Type B pancreatic cell (in vitro differentiated cells): ENCODE results near the gene STARD7. TPM values are rescaled to one million over a fixed set of nuclear protein-coding genes. Genes with fewer than 3 reads are reported as not detected.

Experiments used
- DNase-seq: peaks from one replicate; pipeline ENCODE4 v3.0.0; 2021; ENCODE audit warnings: mixed read lengths; ENCODE audit not compliant: unreplicated experiment; ENCODE audit errors: extremely low spot score
- H3K27ac Mint-ChIP-seq: 2 replicates; pipeline ENCODE4 v1.8.0; 2021; ENCODE audit warnings: mild to moderate bottlenecking, mixed read lengths
- H3K27me3 Mint-ChIP-seq: 2 replicates; pipeline ENCODE4 v1.8.0; 2021; ENCODE audit warnings: mixed read lengths
- H3K36me3 Mint-ChIP-seq: 2 replicates; pipeline ENCODE4 v1.8.0; 2021; ENCODE audit warnings: mixed read lengths
- H3K4me1 Mint-ChIP-seq: one replicate; pipeline ENCODE4 v1.8.0; 2021; ENCODE audit warnings: mixed read lengths; ENCODE audit not compliant: unreplicated experiment
- H3K4me3 Mint-ChIP-seq: 2 replicates; pipeline ENCODE4 v1.8.0; 2021; ENCODE audit warnings: mild to moderate bottlenecking, mixed read lengths
- H3K9me3 Mint-ChIP-seq: 2 replicates; pipeline ENCODE4 v1.8.0; 2021; ENCODE audit warnings: mixed read lengths
- CTCF ChIP-seq: fragments of 200-600 bp; sonication (generic); conservative IDR thresholded peaks from 2 replicates; pipeline ENCODE4 v1.5.0; 2021; ENCODE audit warnings: antibody characterized with exemption, mild to moderate bottlenecking
- total RNA-seq: library from RNA; stranded (reverse); gene quantifications from 2 replicates; pipeline ENCODE4 v1.2.1, GENCODE V29; 2021; ENCODE audit warnings: low replicate concordance

STARD7 gene
- total RNA-seq, 1 donor from 2014 or later: 146 TPM

- Mint-ChIP-seq H3K27me3 (peaks cover 14% of the 10 kb centered on the region), H3K9me3 (no peaks in the 10 kb centered on the region), H3K4me3 (no peak overlapping the region), H3K27ac (no peak overlapping the region), H3K4me1 (peaks cover 17% of the 10 kb centered on the region), H3K36me3 (no peaks in the 10 kb centered on the region)
- TF ChIP-seq CTCF: no peak
- DNase-seq: no peak
Measured at GRCh38 chr2:96150791-96151594, 57.6 kb downstream of the STARD7 start.

- TF ChIP-seq CTCF: no peak
Measured at GRCh38 chr2:96150007-96150640, 58.5 kb downstream of the STARD7 start.

GRCh38 chr2:96148410-96149217 lies 60.0 kb downstream of the STARD7 start:
- H3K9me3 Mint-ChIP-seq: no peaks in the 10 kb centered on the region
- no peak for TF ChIP-seq CTCF
- DNase-seq: no peak
- H3K36me3 Mint-ChIP-seq: no peaks in the 10 kb centered on the region
- peaks cover 19% of the 10 kb centered on the region for H3K27me3 Mint-ChIP-seq
- H3K27ac Mint-ChIP-seq: peak overlapping the region; percentile 32
- H3K4me1 Mint-ChIP-seq: peaks cover 17% of the 10 kb centered on the region
- H3K4me3 Mint-ChIP-seq: peak overlapping the region; percentile 51

More at GRCh38 chr2:96150007-96150640, 58.5 kb downstream of the STARD7 start:
- Mint-ChIP-seq H3K27me3 (peaks cover 14% of the 10 kb centered on the region), H3K36me3 (no peaks in the 10 kb centered on the region), H3K4me3 (no peak overlapping the region), H3K9me3 (no peaks in the 10 kb centered on the region), H3K4me1 (peaks cover 17% of the 10 kb centered on the region), H3K27ac (no peak overlapping the region)
- no peak for DNase-seq

GRCh38 chr2:96147593-96148201 lies 60.9 kb downstream of the STARD7 start:
- Mint-ChIP-seq H3K4me3 (no peak overlapping the region), H3K27me3 (peaks cover 19% of the 10 kb centered on the region), H3K27ac (peak overlapping the region; percentile 32), H3K36me3 (no peaks in the 10 kb centered on the region), H3K9me3 (no peaks in the 10 kb centered on the region), H3K4me1 (peaks cover 17% of the 10 kb centered on the region)
- DNase-seq: no peak
- no peak for TF ChIP-seq CTCF

- no peak for DNase-seq
- Mint-ChIP-seq H3K36me3 (no peaks in the 10 kb centered on the region), H3K27me3 (peaks cover 20% of the 10 kb centered on the region), H3K4me3 (peak overlapping the region; percentile 36), H3K9me3 (no peaks in the 10 kb centered on the region), H3K27ac (peak overlapping the region; percentile 55), H3K4me1 (peaks cover 14% of the 10 kb centered on the region)
- TF ChIP-seq CTCF: no peak
Measured at GRCh38 chr2:96146881-96147592, 61.6 kb downstream of the STARD7 start.
